HG02870 (cell line): ENCODE results near the gene FSTL1.

Experiments
- ATAC-seq: cut with Tn5 transposase; IDR thresholded peaks from one replicate; pipeline ENCODE4 v1.9.1; 2021; ENCODE audit warnings: mild to moderate bottlenecking, moderate library complexity; ENCODE audit not compliant: unreplicated experiment

FSTL1 gene

GRCh38 chr3:120469440-120469839 lies 18.6 kb upstream of the FSTL1 start:
- ATAC-seq, result no peak

GRCh38 chr3:120468635-120469295 lies 18.0 kb upstream of the FSTL1 start:
- no peak for ATAC-seq

GRCh38 chr3:120462409-120462959 lies 11.7 kb upstream of the FSTL1 start:
- ATAC-seq, result no peak

- no peak for ATAC-seq
These were observed 10.6 kb upstream of the FSTL1 start for GRCh38 chr3:120461416-120461815.

GRCh38 chr3:120460862-120461261 lies 10.1 kb upstream of the FSTL1 start:
- no peak for ATAC-seq

GRCh38 chr3:120460181-120460790 lies 9.5 kb upstream of the FSTL1 start:
- no peak for ATAC-seq

- no peak for ATAC-seq
These were observed 8.4 kb upstream of the FSTL1 start for GRCh38 chr3:120459196-120459595.

- no peak for ATAC-seq
These were observed 7.0 kb upstream of the FSTL1 start for GRCh38 chr3:120457827-120458226.

GRCh38 chr3:120454076-120454689 lies 3.4 kb upstream of the FSTL1 start:
- ATAC-seq, result no peak

GRCh38 chr3:120452816-120453215 lies 2.0 kb upstream of the FSTL1 start:
- ATAC-seq, result no peak

- no peak for ATAC-seq
These were observed 1.0 kb upstream of the FSTL1 start for GRCh38 chr3:120451806-120452205.

- ATAC-seq, result no peak
These were observed 525 bp upstream of the FSTL1 start for GRCh38 chr3:120451272-120451761.

- ATAC-seq, result no peak
These were observed 842 bp downstream of the FSTL1 start for GRCh38 chr3:120449701-120450599.

- no peak for ATAC-seq
These were observed 1.5 kb downstream of the FSTL1 start for GRCh38 chr3:120449251-120449650.

- no peak for ATAC-seq
These were observed 2.0 kb downstream of the FSTL1 start for GRCh38 chr3:120448756-120449155.

- no peak for ATAC-seq
These were observed 3.7 kb downstream of the FSTL1 start for GRCh38 chr3:120446891-120447668.

- ATAC-seq, result no peak
These were observed 5.1 kb downstream of the FSTL1 start for GRCh38 chr3:120445654-120446053.

- no peak for ATAC-seq
These were observed 7.1 kb downstream of the FSTL1 start for GRCh38 chr3:120443626-120444123.

GRCh38 chr3:120442975-120443517 lies 7.7 kb downstream of the FSTL1 start:
- no peak for ATAC-seq

GRCh38 chr3:120441776-120442175 lies 9.0 kb downstream of the FSTL1 start:
- ATAC-seq, result no peak
